Gastroesophageal sphincter (tissue), 3 donors: ENCODE measurements around the gene CARD11.

Source experiments
- CTCF ChIP-seq, 4 experiments: fragments of 200-600 bp in 2 of 4; fragments of 450-650 bp in 2 of 4; sonication (generic) in 1 of 4; IDR thresholded peaks; one replicate each; pipeline ENCODE4 v1.5.1; 2017 to 2019; ENCODE audit warnings: antibody characterized with exemption in 4 of 4, mild to moderate bottlenecking in 2 of 4, moderate library complexity in 2 of 4
- EP300 ChIP-seq: sonication (generic); formaldehyde crosslinking; IDR thresholded peaks from one replicate; pipeline ENCODE4 v1.6.1; 2017; ENCODE audit warnings: antibody characterized with exemption, mild to moderate bottlenecking
- POLR2A ChIP-seq, 2 donors: fragments of 450-650 bp; IDR thresholded peaks; one replicate each; pipeline ENCODE4 v1.6.1; 2017; ENCODE audit warnings: antibody characterized with exemption in 2 of 2, mild to moderate bottlenecking in 2 of 2, moderate library complexity in 1 of 2

GRCh38 chr7:2880874-2881533 is 162.7 kb downstream of the CARD11 start:
- TF ChIP-seq CTCF (IDR thresholded peaks at IDR 0.05) (no peak), POLR2A (IDR thresholded peaks at IDR 0.05) (no peak), EP300 (no peak)
